ENCODE data around the gene NBR1. TPM values are rescaled to one million over a fixed set of nuclear protein-coding genes. Genes with fewer than 3 reads are reported as not detected.

The NBR1 gene
- total RNA-seq, 1 experiment from 2014 or later: 60.8 TPM

DNA sequence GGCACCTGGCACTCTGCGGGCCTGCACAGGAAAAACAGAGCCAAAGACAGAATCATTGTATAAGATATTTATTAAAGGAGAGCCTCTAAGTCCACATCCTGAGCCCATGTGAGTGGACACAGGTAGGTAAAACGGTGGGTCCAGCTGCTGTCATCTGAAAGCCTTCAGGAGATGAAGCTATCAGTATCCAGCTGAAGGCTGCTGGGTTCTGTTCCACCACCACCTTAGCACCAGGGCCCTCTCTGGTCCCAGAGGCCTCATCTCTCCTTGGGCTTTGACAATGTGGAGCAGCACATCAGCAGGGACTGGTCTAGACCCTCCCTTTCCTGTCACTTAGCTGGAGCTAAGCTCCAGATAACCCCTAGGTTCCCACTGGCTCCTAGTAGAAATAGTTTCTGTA is 48.0 kb downstream of the NBR1 start:
- ChIA-PET CTCF (no interaction called here), RAD21 (ENCODE audit: low non-redundant PET in 1 of 2, low total read pairs in 2 of 2, uncharacterized antibody in 2 of 2, unreplicated experiment in 2 of 2) (no interaction called here), POLR2A (interaction anchor here (3.9 kb wide), 1 partner anchor 97 kb away, joined by 22 read pairs; no protein-coding TSS in a partner anchor)
- Histone ChIP-seq H4K20me1 (ENCODE audit: insufficient read depth) (no peaks in the 10 kb centered on the region), H3K36me3 (ENCODE audit: control insufficient read depth in 1 of 2, insufficient read depth in 2 of 2, low read length in 2 of 2) (no peaks in the 10 kb centered on the region), H3K4me2 (ENCODE audit: low read length) (no peak overlapping the region), H2AFZ (ENCODE audit: low read depth, low read length, poor library complexity, severe bottlenecking) (no peak overlapping the region), H3K27me3 (ENCODE audit: insufficient read depth, low read length) (no peaks in the 10 kb centered on the region), H3K4me3 (replicated peaks in 1 of 2; ENCODE audit: low read depth in 1 of 2, low read length in 2 of 2) (no peak overlapping the region), H3K27ac (ENCODE audit: low read depth, low read length) (no peak overlapping the region), H3K9ac (ENCODE audit: low read length) (no peak overlapping the region), H3K4me1 (ENCODE audit: control insufficient read depth in 1 of 2, insufficient read depth in 2 of 2, low read length in 2 of 2) (no peaks in the 10 kb centered on the region), H3K79me2 (ENCODE audit: insufficient read depth, low read length) (no peaks in the 10 kb centered on the region), H3K9me3 (ENCODE audit: control insufficient read depth in 1 of 2, insufficient read depth in 1 of 2, low read depth in 1 of 2, low read length in 2 of 2) (no peaks in the 10 kb centered on the region), H3K9me2 (ENCODE audit: insufficient read depth) (no peaks in the 10 kb centered on the region)
- DNase-seq (ENCODE audit: low read depth, low spot score) (no peak), ATAC-seq (no peak)
- intact Hi-C loops (cut with micrococcal nuclease): no loop called here
- no TSS peak for BruUV-seq (replicated peaks)
- TF ChIP-seq POLR2A (IDR thresholded peaks at IDR 0.05; ENCODE audit: borderline replicate concordance, extremely low read depth, insufficient read depth, insufficient read length): no peak
- no peak for TF ChIP-seq SRF (IDR thresholded peaks at IDR 0.05; ENCODE audit: low read depth)
- TF ChIP-seq EGR1 (IDR thresholded peaks at IDR 0.05; ENCODE audit: low read depth): no peak
- TF ChIP-seq, protein P1, sequence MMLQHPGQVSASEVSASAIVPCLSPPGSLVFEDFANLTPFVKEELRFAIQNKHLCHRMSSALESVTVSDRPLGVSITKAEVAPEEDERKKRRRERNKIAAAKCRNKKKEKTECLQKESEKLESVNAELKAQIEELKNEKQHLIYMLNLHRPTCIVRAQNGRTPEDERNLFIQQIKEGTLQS (IDR thresholded peaks at IDR 0.05): no peak
- TF ChIP-seq SP1 (IDR thresholded peaks at IDR 0.05; ENCODE audit: low read depth): no peak
- no peak for TF ChIP-seq TCF7L2 (IDR thresholded peaks at IDR 0.05; ENCODE audit: borderline replicate concordance, extremely low read depth, insufficient read depth, insufficient read length)
- TF ChIP-seq, protein P2, sequence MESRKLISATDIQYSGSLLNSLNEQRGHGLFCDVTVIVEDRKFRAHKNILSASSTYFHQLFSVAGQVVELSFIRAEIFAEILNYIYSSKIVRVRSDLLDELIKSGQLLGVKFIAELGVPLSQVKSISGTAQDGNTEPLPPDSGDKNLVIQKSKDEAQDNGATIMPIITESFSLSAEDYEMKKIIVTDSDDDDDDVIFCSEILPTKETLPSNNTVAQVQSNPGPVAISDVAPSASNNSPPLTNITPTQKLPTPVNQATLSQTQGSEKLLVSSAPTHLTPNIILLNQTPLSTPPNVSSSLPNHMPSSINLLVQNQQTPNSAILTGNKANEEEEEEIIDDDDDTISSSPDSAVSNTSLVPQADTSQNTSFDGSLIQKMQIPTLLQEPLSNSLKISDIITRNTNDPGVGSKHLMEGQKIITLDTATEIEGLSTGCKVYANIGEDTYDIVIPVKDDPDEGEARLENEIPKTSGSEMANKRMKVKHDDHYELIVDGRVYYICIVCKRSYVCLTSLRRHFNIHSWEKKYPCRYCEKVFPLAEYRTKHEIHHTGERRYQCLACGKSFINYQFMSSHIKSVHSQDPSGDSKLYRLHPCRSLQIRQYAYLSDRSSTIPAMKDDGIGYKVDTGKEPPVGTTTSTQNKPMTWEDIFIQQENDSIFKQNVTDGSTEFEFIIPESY (IDR thresholded peaks at IDR 0.05; ENCODE audit: extremely low read depth, insufficient replicate concordance, low read length): no peak
- TF ChIP-seq RAD21 (IDR thresholded peaks at IDR 0.05; ENCODE audit: low read depth): no peak
- no peak for TF ChIP-seq ELF1 (IDR thresholded peaks at IDR 0.05; ENCODE audit: borderline replicate concordance, low read depth)
- TF ChIP-seq EZH2phosphoT487 (IDR thresholded peaks at IDR 0.05; ENCODE audit: borderline replicate concordance): no peak
- TF ChIP-seq YY1 (IDR thresholded peaks at IDR 0.05; ENCODE audit: extremely low read depth, insufficient replicate concordance, low read depth, low read length): no peak
- TF ChIP-seq, protein P3, sequence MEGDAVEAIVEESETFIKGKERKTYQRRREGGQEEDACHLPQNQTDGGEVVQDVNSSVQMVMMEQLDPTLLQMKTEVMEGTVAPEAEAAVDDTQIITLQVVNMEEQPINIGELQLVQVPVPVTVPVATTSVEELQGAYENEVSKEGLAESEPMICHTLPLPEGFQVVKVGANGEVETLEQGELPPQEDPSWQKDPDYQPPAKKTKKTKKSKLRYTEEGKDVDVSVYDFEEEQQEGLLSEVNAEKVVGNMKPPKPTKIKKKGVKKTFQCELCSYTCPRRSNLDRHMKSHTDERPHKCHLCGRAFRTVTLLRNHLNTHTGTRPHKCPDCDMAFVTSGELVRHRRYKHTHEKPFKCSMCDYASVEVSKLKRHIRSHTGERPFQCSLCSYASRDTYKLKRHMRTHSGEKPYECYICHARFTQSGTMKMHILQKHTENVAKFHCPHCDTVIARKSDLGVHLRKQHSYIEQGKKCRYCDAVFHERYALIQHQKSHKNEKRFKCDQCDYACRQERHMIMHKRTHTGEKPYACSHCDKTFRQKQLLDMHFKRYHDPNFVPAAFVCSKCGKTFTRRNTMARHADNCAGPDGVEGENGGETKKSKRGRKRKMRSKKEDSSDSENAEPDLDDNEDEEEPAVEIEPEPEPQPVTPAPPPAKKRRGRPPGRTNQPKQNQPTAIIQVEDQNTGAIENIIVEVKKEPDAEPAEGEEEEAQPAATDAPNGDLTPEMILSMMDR (IDR thresholded peaks at IDR 0.05 in 2 of 3, conservative IDR thresholded peaks at IDR 0.05 in 1 of 3; ENCODE audit: borderline replicate concordance in 1 of 3, insufficient read depth in 1 of 3, low read depth in 2 of 3, low read length in 2 of 3): no peak
- TF ChIP-seq EZH2 (IDR thresholded peaks at IDR 0.05): no peak
- TF ChIP-seq FOSL1 (IDR thresholded peaks at IDR 0.05; ENCODE audit: low read depth): no peak
- no peak for TF ChIP-seq REST (IDR thresholded peaks at IDR 0.05; ENCODE audit: low read depth)
- TF ChIP-seq ZFX (IDR thresholded peaks at IDR 0.05): no peak
- no peak for TF ChIP-seq CEBPB (IDR thresholded peaks at IDR 0.05; ENCODE audit: low read depth)
